GM23338 (cell line): ENCODE results near the gene PARD3. TPM values are rescaled to one million over a fixed set of nuclear protein-coding genes. Genes with fewer than 3 reads are reported as not detected.
"Not testable (repeated sequence)": the region's sequence is repeated elsewhere in the genome, so short reads cannot be mapped to it uniquely, and the experiment has no call there.

Experiments used
- ATAC-seq: fragments of 200-7000 bp; cut with Tn5 transposase; 3 replicates; pipeline ENCODE4 v1.9.1; 2020
- DNase-seq: peaks from one replicate; pipeline ENCODE4 v3.0.0-alpha.2; 2015; ENCODE audit warnings: low spot score
- H2AFZ ChIP-seq: fragments of 200-600 bp; sonication (generic); 2 replicates; pipeline ENCODE4 v1.8.0; 2016; ENCODE audit warnings: antibody characterized with exemption, mild to moderate bottlenecking, moderate library complexity
- H3F3A ChIP-seq: fragments of 200-600 bp; sonication (generic); replicated peaks from 2 replicates; pipeline ENCODE4 v1.8.0; 2017; ENCODE audit warnings: antibody characterized with exemption, mixed run types, low read depth
- H3K27ac ChIP-seq: fragments of 200-600 bp; sonication (generic); 2 replicates; pipeline ENCODE4 v1.6.1; 2016; ENCODE audit warnings: low read depth
- H3K27me3 ChIP-seq: fragments of 200-600 bp; sonication (generic); 2 replicates; pipeline ENCODE4 v1.8.0; 2016; ENCODE audit warnings: mild to moderate bottlenecking, mixed run types, moderate library complexity; ENCODE audit not compliant: insufficient read depth
- H3K36me3 ChIP-seq: fragments of 200-600 bp; sonication (generic); 2 replicates; pipeline ENCODE4 v1.8.0; 2016; ENCODE audit warnings: mild to moderate bottlenecking; ENCODE audit not compliant: insufficient read depth
- H3K4me1 ChIP-seq: fragments of 200-600 bp; sonication (generic); 2 replicates; pipeline ENCODE4 v1.8.0; 2016; ENCODE audit warnings: mild to moderate bottlenecking, moderate library complexity; ENCODE audit not compliant: insufficient read depth
- H3K4me2 ChIP-seq: fragments of 200-600 bp; sonication (generic); 2 replicates; pipeline ENCODE4 v1.7.1; 2017; ENCODE audit warnings: mixed run types
- H3K4me3 ChIP-seq: fragments of 200-600 bp; sonication (generic); 2 replicates; pipeline ENCODE4 v1.6.1; 2016; ENCODE audit warnings: mixed run types
- H3K79me2 ChIP-seq: fragments of 200-600 bp; sonication (generic); replicated peaks from 2 replicates; pipeline ENCODE4 v1.8.0; 2017; ENCODE audit warnings: mild to moderate bottlenecking; ENCODE audit not compliant: insufficient read depth
- H3K9me2 ChIP-seq: fragments of 200-600 bp; sonication (generic); 2 replicates; pipeline ENCODE4 v1.8.0; 2017; ENCODE audit not compliant: insufficient read depth
- H4K20me1 ChIP-seq: fragments of 200-600 bp; sonication (generic); replicated peaks from 2 replicates; pipeline ENCODE4 v1.8.0; 2017; ENCODE audit warnings: mild to moderate bottlenecking; ENCODE audit not compliant: insufficient read depth
- H3K27ac Mint-ChIP-seq: 2 replicates; pipeline ENCODE4 v1.8.0; 2020; ENCODE audit warnings: inconsistent platforms, mild to moderate bottlenecking, moderate library complexity, mixed read lengths
- H3K27me3 Mint-ChIP-seq: 3 replicates; pipeline ENCODE4 v1.8.0; 2022; ENCODE audit warnings: low read depth, mild to moderate bottlenecking, moderate library complexity, mixed read lengths, inconsistent platforms; ENCODE audit not compliant: insufficient read depth, poor library complexity
- H3K36me3 Mint-ChIP-seq: 3 replicates; pipeline ENCODE4 v1.8.0; 2021; ENCODE audit warnings: low read depth, mild to moderate bottlenecking, inconsistent platforms, moderate library complexity, mixed read lengths
- H3K4me1 Mint-ChIP-seq: 3 replicates; pipeline ENCODE4 v1.8.0; 2020; ENCODE audit warnings: mild to moderate bottlenecking, inconsistent platforms, mixed read lengths
- H3K4me3 Mint-ChIP-seq: 3 replicates; pipeline ENCODE4 v1.8.0; 2021; ENCODE audit warnings: moderate library complexity, mild to moderate bottlenecking, inconsistent platforms, mixed read lengths
- H3K9me3 Mint-ChIP-seq: 3 replicates; pipeline ENCODE4 v1.8.0; 2020; ENCODE audit warnings: moderate library complexity, mild to moderate bottlenecking, inconsistent platforms, mixed read lengths
- EZH2 ChIP-seq: fragments of 200-600 bp; sonication (generic); IDR thresholded peaks from one replicate; pipeline ENCODE4 v1.8.0; 2017; ENCODE audit warnings: antibody characterized with exemption, mild to moderate bottlenecking, low read depth; ENCODE audit not compliant: unreplicated experiment
- EZH2phosphoT487 ChIP-seq: fragments of 200-600 bp; sonication (generic); IDR thresholded peaks from one replicate; pipeline ENCODE4 v1.8.1; 2018; ENCODE audit warnings: antibody characterized with exemption; ENCODE audit not compliant: unreplicated experiment
- POLR2AphosphoS5 ChIP-seq: IDR thresholded peaks from 2 replicates; pipeline ENCODE4 v1.6.1; 2016; ENCODE audit warnings: antibody characterized with exemption, low read depth
- ZNF114 ChIP-seq: fragments of 250-450 bp; sonication (Bioruptor Pico); IDR thresholded peaks from 2 replicates; pipeline ENCODE4 v1.5.0; 2020; ENCODE audit warnings: mild to moderate bottlenecking, moderate library complexity
- ZNF331 ChIP-seq: fragments of 250-450 bp; sonication (Bioruptor Pico); IDR thresholded peaks from 2 replicates; pipeline ENCODE4 v1.5.0; 2020; ENCODE audit warnings: low read depth, mild to moderate bottlenecking, moderate library complexity
- polyA plus RNA-seq: library from polyadenylated mRNA; unstranded; fragments of >200 nt; fragmentation: Nextera tagmentation; extraction: Ambion mirVana; gene quantifications from 2 replicates; pipeline ENCODE4 v1.2.1, GENCODE V29; 2016
- total RNA-seq: library from RNA; depleted of rRNA; stranded (reverse); fragments of >200 nt; shearing (Covaris generic); gene quantifications from 2 replicates; pipeline ENCODE4 v1.2.3, GENCODE V29; 2014
- TF ChIP-seq, protein P1 (sequence below): fragments of 250-450 bp; sonication (Bioruptor Pico); IDR thresholded peaks from 2 replicates; pipeline ENCODE4 v1.5.0; 2020; ENCODE audit warnings: mild to moderate bottlenecking, moderate library complexity
- TF ChIP-seq, protein P2 (sequence below): IDR thresholded peaks from 2 replicates; pipeline ENCODE4 v1.6.1; 2016; ENCODE audit warnings: antibody characterized with exemption

Gene PARD3
- total and polyA plus RNA-seq, 2 experiments from 2014 or later: 30.2 to 51.4 TPM

DNA sequence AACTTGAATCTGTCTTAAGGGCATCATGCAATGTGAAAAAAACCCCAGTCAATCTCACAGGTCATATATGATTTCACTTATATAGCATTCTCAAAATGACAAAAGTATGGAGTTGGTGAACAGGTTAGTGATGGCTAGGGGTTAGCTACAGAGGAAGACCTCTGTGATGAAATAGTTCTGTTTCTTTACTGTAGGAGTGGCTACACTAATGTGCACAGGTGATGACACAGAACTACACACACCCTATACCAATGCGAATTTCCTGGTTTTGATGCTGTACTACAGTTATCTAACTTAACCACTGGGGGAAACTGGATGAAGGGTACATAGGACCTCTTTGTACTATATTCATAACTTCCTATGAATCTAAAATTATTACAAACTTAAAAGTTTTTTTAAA lies 541.8 kb downstream of the PARD3 start:
- Histone ChIP-seq H3K27me3 (no peaks in the 10 kb centered on the region), H3K9me2 (no peaks in the 10 kb centered on the region), H3K4me1 (no peaks in the 10 kb centered on the region), H3K36me3 (no peaks in the 10 kb centered on the region), H2AFZ (no peak overlapping the region), H3F3A (no peaks in the 10 kb centered on the region), H3K4me2 (no peak overlapping the region), H3K4me3 (no peak overlapping the region), H3K27ac (no peak overlapping the region), H4K20me1 (no peaks in the 10 kb centered on the region), H3K79me2 (no peaks in the 10 kb centered on the region)
- no peaks in the 10 kb centered on the region for H3K27me3 Mint-ChIP-seq
- no peak for DNase-seq
- TF ChIP-seq ZNF331 (CRISPR knock-in tag) (no peak), EZH2phosphoT487 (no peak), ZNF114 (no peak), EZH2 (no peak)
- TF ChIP-seq, protein P1, sequence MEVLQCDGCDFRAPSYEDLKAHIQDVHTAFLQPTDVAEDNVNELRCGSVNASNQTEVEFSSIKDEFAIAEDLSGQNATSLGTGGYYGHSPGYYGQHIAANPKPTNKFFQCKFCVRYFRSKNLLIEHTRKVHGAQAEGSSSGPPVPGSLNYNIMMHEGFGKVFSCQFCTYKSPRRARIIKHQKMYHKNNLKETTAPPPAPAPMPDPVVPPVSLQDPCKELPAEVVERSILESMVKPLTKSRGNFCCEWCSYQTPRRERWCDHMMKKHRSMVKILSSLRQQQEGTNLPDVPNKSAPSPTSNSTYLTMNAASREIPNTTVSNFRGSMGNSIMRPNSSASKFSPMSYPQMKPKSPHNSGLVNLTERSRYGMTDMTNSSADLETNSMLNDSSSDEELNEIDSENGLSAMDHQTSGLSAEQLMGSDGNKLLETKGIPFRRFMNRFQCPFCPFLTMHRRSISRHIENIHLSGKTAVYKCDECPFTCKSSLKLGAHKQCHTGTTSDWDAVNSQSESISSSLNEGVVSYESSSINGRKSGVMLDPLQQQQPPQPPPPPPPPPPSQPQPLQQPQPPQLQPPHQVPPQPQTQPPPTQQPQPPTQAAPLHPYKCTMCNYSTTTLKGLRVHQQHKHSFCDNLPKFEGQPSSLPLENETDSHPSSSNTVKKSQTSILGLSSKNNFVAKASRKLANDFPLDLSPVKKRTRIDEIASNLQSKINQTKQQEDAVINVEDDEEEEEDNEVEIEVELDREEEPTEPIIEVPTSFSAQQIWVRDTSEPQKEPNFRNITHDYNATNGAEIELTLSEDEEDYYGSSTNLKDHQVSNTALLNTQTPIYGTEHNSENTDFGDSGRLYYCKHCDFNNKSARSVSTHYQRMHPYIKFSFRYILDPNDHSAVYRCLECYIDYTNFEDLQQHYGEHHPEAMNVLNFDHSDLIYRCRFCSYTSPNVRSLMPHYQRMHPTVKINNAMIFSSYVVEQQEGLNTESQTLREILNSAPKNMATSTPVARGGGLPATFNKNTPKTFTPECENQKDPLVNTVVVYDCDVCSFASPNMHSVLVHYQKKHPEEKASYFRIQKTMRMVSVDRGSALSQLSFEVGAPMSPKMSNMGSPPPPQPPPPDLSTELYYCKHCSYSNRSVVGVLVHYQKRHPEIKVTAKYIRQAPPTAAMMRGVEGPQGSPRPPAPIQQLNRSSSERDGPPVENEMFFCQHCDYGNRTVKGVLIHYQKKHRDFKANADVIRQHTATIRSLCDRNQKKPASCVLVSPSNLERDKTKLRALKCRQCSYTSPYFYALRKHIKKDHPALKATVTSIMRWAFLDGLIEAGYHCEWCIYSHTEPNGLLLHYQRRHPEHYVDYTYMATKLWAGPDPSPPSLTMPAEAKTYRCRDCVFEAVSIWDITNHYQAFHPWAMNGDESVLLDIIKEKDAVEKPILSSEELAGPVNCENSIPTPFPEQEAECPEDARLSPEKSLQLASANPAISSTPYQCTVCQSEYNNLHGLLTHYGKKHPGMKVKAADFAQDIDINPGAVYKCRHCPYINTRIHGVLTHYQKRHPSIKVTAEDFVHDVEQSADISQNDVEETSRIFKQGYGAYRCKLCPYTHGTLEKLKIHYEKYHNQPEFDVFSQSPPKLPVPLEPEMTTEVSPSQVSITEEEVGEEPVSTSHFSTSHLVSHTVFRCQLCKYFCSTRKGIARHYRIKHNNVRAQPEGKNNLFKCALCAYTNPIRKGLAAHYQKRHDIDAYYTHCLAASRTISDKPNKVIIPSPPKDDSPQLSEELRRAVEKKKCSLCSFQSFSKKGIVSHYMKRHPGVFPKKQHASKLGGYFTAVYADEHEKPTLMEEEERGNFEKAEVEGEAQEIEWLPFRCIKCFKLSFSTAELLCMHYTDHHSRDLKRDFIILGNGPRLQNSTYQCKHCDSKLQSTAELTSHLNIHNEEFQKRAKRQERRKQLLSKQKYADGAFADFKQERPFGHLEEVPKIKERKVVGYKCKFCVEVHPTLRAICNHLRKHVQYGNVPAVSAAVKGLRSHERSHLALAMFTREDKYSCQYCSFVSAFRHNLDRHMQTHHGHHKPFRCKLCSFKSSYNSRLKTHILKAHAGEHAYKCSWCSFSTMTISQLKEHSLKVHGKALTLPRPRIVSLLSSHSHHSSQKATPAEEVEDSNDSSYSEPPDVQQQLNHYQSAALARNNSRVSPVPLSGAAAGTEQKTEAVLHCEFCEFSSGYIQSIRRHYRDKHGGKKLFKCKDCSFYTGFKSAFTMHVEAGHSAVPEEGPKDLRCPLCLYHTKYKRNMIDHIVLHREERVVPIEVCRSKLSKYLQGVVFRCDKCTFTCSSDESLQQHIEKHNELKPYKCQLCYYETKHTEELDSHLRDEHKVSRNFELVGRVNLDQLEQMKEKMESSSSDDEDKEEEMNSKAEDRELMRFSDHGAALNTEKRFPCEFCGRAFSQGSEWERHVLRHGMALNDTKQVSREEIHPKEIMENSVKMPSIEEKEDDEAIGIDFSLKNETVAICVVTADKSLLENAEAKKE (CRISPR knock-in tag): no peak
- H3K9me3 Mint-ChIP-seq: no peaks in the 10 kb centered on the region
- ATAC-seq: no peak
- no peak overlapping the region for H3K27ac Mint-ChIP-seq
- no peaks in the 10 kb centered on the region for H3K4me1 Mint-ChIP-seq
- H3K36me3 Mint-ChIP-seq: no peaks in the 10 kb centered on the region
- no peak overlapping the region for H3K4me3 Mint-ChIP-seq

DNA sequence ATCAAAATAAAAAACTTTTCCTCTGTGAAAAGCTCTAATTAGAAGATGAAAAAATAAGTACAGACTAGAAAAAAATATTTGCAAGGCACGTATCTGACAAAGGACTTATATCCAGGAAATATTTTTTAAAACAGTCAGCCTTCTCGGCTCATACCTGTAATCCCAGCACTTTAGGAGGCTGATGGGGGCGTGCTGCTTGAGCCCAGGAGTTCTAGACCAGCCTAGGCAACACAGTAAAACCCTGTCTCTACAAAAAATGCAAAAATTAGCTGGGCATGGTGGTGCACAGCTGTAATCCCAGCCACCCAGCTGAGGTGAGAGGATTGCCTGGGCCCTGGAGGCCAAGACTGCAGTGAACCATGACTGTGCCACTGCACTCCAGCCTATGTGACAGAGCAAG lies 542.8 kb downstream of the PARD3 start:
- DNase-seq (no peak), ATAC-seq (no peak)
- Mint-ChIP-seq H3K27me3 (no peaks in the 10 kb centered on the region), H3K4me1 (no peaks in the 10 kb centered on the region), H3K27ac (no peak overlapping the region), H3K4me3 (no peak overlapping the region), H3K9me3 (no peaks in the 10 kb centered on the region), H3K36me3 (no peaks in the 10 kb centered on the region)
- H2AFZ ChIP-seq: no peak overlapping the region
- H3K4me3 ChIP-seq: no peak overlapping the region
- no peak overlapping the region for H3K4me2 ChIP-seq
- TF ChIP-seq, protein P2, sequence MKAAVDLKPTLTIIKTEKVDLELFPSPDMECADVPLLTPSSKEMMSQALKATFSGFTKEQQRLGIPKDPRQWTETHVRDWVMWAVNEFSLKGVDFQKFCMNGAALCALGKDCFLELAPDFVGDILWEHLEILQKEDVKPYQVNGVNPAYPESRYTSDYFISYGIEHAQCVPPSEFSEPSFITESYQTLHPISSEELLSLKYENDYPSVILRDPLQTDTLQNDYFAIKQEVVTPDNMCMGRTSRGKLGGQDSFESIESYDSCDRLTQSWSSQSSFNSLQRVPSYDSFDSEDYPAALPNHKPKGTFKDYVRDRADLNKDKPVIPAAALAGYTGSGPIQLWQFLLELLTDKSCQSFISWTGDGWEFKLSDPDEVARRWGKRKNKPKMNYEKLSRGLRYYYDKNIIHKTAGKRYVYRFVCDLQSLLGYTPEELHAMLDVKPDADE: no peak
- no peak for TF ChIP-seq POLR2AphosphoS5
- TF ChIP-seq ZNF331 (CRISPR knock-in tag): no peak
- H4K20me1 ChIP-seq: no peaks in the 10 kb centered on the region
- H3K4me1 ChIP-seq: no peaks in the 10 kb centered on the region
- H3K79me2 ChIP-seq: no peaks in the 10 kb centered on the region
- no peaks in the 10 kb centered on the region for H3K36me3 ChIP-seq
- no peaks in the 10 kb centered on the region for H3F3A ChIP-seq
- H3K27ac ChIP-seq: no peak overlapping the region
- H3K27me3 ChIP-seq: no peaks in the 10 kb centered on the region
- no peaks in the 10 kb centered on the region for H3K9me2 ChIP-seq

DNA sequence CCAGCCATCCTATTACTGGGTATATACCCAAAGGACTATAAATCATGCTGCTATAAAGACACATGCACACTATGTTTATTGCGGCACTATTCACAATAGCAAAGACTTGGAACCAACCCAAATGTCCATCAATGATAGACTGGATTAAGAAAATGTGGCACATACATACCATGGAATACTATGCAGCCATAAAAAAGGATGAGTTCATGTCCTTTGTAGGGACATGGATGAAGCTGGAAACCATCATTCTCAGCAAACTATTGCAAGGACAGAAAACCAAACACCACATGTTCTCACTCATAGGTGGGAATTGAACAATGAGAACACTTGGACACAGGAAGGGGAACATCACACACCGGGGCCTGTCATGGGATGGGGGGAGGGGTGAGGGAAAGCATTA lies 546.7 kb downstream of the PARD3 start:
- not testable (repeated sequence) for ATAC-seq, DNase-seq, H3K27me3 ChIP-seq, H3K9me2 ChIP-seq, H4K20me1 ChIP-seq, H3K36me3 Mint-ChIP-seq, H3K79me2 ChIP-seq, H3K9me3 Mint-ChIP-seq, H3K27ac Mint-ChIP-seq, H3F3A ChIP-seq, H3K4me3 ChIP-seq, H3K4me1 ChIP-seq, H3K4me2 ChIP-seq, H3K27me3 Mint-ChIP-seq, H3K4me3 Mint-ChIP-seq, H3K27ac ChIP-seq, H2AFZ ChIP-seq, H3K4me1 Mint-ChIP-seq, H3K36me3 ChIP-seq
